Neural cell (in vitro differentiated cells): ENCODE data around the gene PLA2G1B. TPM values are rescaled to one million over a fixed set of nuclear protein-coding genes. Genes with fewer than 3 reads are reported as not detected.

Experiments used
- H2AFZ ChIP-seq: fragments of 200-600, 300-800 bp; sonication (generic), shearing (Covaris generic); 2 replicates; pipeline ENCODE4 v1.6.0; 2014; ENCODE audit warnings: low read depth, mild to moderate bottlenecking, antibody characterized with exemption, low read length, moderate library complexity
- H3F3A ChIP-seq: fragments of 200-600 bp; shearing (Covaris generic); 2 replicates; pipeline ENCODE4 v1.6.1; 2016; ENCODE audit warnings: mild to moderate bottlenecking, moderate library complexity, mixed read lengths, antibody characterized with exemption, low read length; ENCODE audit not compliant: insufficient read depth, poor library complexity, severe bottlenecking
- H3K27ac ChIP-seq: fragments of 200-600, 300-800 bp; sonication (generic), shearing (Covaris generic); 2 replicates; pipeline ENCODE4 v1.5.1; 2014; ENCODE audit warnings: mild to moderate bottlenecking, low read length, moderate library complexity
- H3K27me3 ChIP-seq: fragments of 300-800, 200-600 bp; sonication (generic), shearing (Covaris generic); 2 replicates; pipeline ENCODE4 v1.6.0; 2014; ENCODE audit warnings: mild to moderate bottlenecking, low read depth, low read length, moderate library complexity; ENCODE audit not compliant: insufficient read depth
- H3K36me3 ChIP-seq: fragments of 300-800, 200-600 bp; sonication (generic), shearing (Covaris generic); 2 replicates; pipeline ENCODE4 v1.5.1; 2014; ENCODE audit warnings: mild to moderate bottlenecking, antibody characterized with exemption, low read length, moderate library complexity; ENCODE audit not compliant: insufficient read depth
- H3K4me2 ChIP-seq: fragments of 300-800, 200-600 bp; sonication (generic), shearing (Covaris generic); 2 replicates; pipeline ENCODE4 v1.6.0; 2014; ENCODE audit warnings: mild to moderate bottlenecking, low read length
- H3K4me3 ChIP-seq: fragments of 300-800, 200-600 bp; sonication (generic), shearing (Covaris generic); 2 replicates; pipeline ENCODE4 v1.5.1; 2014; ENCODE audit warnings: mild to moderate bottlenecking, low read length, moderate library complexity
- H3K79me2 ChIP-seq: fragments of 200-600 bp; shearing (Covaris generic); replicated peaks from 2 replicates; pipeline ENCODE4 v1.6.0; 2014; ENCODE audit warnings: mild to moderate bottlenecking, low read length, moderate library complexity; ENCODE audit not compliant: insufficient read depth
- H3K9ac ChIP-seq: fragments of 300-800, 200-600 bp; sonication (generic), shearing (Covaris generic); 2 replicates; pipeline ENCODE4 v1.6.1; 2016; ENCODE audit warnings: mild to moderate bottlenecking, low read length, mixed read lengths
- H3K9me2 ChIP-seq: fragments of 200-600 bp; shearing (Covaris generic); 2 replicates; pipeline ENCODE4 v1.6.1; 2016; ENCODE audit warnings: mild to moderate bottlenecking, low read length, mixed read lengths; ENCODE audit not compliant: insufficient read depth
- H3K9me3 ChIP-seq: fragments of 200-600, 300-800 bp; sonication (generic), shearing (Covaris generic); 2 replicates; pipeline ENCODE4 v1.6.1; 2016; ENCODE audit warnings: mild to moderate bottlenecking, mixed run types, low read length, moderate library complexity, mixed read lengths
- H4K20me1 ChIP-seq: fragments of 200-600 bp; shearing (Covaris generic); 2 replicates; pipeline ENCODE4 v1.6.1; 2016; ENCODE audit warnings: mild to moderate bottlenecking, mixed run types; ENCODE audit not compliant: insufficient read depth
- CTCF ChIP-seq: fragments of 450-650 bp; IDR thresholded peaks from 2 replicates; pipeline ENCODE4 v1.5.1; 2014; ENCODE audit warnings: antibody characterized with exemption, mild to moderate bottlenecking, moderate library complexity; ENCODE audit not compliant: poor library complexity, severe bottlenecking
- EP300 ChIP-seq: fragments of 450-650 bp; conservative IDR thresholded peaks from 2 replicates; pipeline ENCODE4 v1.6.1; 2014; ENCODE audit warnings: antibody characterized with exemption, mild to moderate bottlenecking, moderate library complexity; ENCODE audit not compliant: poor library complexity, severe bottlenecking
- EZH2 ChIP-seq: fragments of 200-600, 300-800 bp; shearing (Covaris generic), sonication (generic); IDR thresholded peaks from 2 replicates; pipeline ENCODE4 v1.6.1; 2014; ENCODE audit warnings: antibody characterized with exemption, low read length, borderline replicate concordance, mild to moderate bottlenecking; ENCODE audit not compliant: insufficient read depth, poor library complexity, severe bottlenecking
- MXI1 ChIP-seq: fragments of 450-650 bp; conservative IDR thresholded peaks from 2 replicates; pipeline ENCODE4 v1.6.1; 2014; ENCODE audit warnings: antibody characterized with exemption, mild to moderate bottlenecking; ENCODE audit not compliant: poor library complexity, severe bottlenecking
- POLR2AphosphoS5 ChIP-seq: IDR thresholded peaks from 2 replicates; pipeline ENCODE4 v1.6.1; 2012
- RAD21 ChIP-seq: fragments of 450-650 bp; conservative IDR thresholded peaks from 2 replicates; pipeline ENCODE4 v1.6.1; 2014; ENCODE audit warnings: antibody characterized with exemption, mild to moderate bottlenecking, moderate library complexity
- SMC3 ChIP-seq: fragments of 450-650 bp; conservative IDR thresholded peaks from 2 replicates; pipeline ENCODE4 v1.6.1; 2014; ENCODE audit warnings: antibody characterized with exemption, mild to moderate bottlenecking, moderate library complexity; ENCODE audit not compliant: poor library complexity
- TAF1 ChIP-seq: IDR thresholded peaks from 2 replicates; pipeline ENCODE4 v1.6.1; 2012; ENCODE audit warnings: low read depth
- polyA minus RNA-seq: library from RNA; depleted of rRNA, polyadenylated mRNA; stranded (reverse); fragments of >200 nt; gene quantifications from 2 replicates; pipeline ENCODE4 v1.2.3, GENCODE V29; 2014
- polyA plus RNA-seq: library from polyadenylated mRNA; depleted of rRNA; stranded (reverse); fragments of >200 nt; gene quantifications from 2 replicates; pipeline ENCODE4 v1.2.3, GENCODE V29; 2014
- TF ChIP-seq, protein P1 (sequence below): IDR thresholded peaks from 2 replicates; pipeline ENCODE4 v1.6.1; 2012; ENCODE audit warnings: borderline replicate concordance

PLA2G1B gene
- polyA plus RNA-seq (not detected in 2 replicates), polyA minus RNA-seq (not detected in 2 replicates)

GRCh38 chr12:120327593-120327992 lies at the start of gene PLA2G1B:
TSS of gene PLA2G1B (minus strand) at chr12:120327779. CDS start at chr12:120327753, 26 bp downstream.
- Histone ChIP-seq H3K27ac (no peak within 1 kb of the TSS), H2AFZ (no peak within 1 kb of the TSS), H3K27me3 (no peaks in the 10 kb centered on the region), H3K9me3 (no peaks in the 10 kb centered on the region), H3F3A (no peaks in the 10 kb centered on the region), H3K36me3 (no peaks in the 10 kb centered on the region), H3K4me3 (no peak within 1 kb of the TSS), H3K4me2 (no peak within 1 kb of the TSS), H3K79me2 (no peaks in the 10 kb centered on the region), H3K9ac (no peak within 1 kb of the TSS), H3K9me2 (no peaks in the 10 kb centered on the region), H4K20me1 (no peaks in the 10 kb centered on the region)
- TF ChIP-seq TAF1 (no peak), EP300 (no peak), SMC3 (no peak), CTCF (no peak), RAD21 (no peak), POLR2AphosphoS5 (no peak), MXI1 (no peak), EZH2 (no peak)
- TF ChIP-seq, protein P1, sequence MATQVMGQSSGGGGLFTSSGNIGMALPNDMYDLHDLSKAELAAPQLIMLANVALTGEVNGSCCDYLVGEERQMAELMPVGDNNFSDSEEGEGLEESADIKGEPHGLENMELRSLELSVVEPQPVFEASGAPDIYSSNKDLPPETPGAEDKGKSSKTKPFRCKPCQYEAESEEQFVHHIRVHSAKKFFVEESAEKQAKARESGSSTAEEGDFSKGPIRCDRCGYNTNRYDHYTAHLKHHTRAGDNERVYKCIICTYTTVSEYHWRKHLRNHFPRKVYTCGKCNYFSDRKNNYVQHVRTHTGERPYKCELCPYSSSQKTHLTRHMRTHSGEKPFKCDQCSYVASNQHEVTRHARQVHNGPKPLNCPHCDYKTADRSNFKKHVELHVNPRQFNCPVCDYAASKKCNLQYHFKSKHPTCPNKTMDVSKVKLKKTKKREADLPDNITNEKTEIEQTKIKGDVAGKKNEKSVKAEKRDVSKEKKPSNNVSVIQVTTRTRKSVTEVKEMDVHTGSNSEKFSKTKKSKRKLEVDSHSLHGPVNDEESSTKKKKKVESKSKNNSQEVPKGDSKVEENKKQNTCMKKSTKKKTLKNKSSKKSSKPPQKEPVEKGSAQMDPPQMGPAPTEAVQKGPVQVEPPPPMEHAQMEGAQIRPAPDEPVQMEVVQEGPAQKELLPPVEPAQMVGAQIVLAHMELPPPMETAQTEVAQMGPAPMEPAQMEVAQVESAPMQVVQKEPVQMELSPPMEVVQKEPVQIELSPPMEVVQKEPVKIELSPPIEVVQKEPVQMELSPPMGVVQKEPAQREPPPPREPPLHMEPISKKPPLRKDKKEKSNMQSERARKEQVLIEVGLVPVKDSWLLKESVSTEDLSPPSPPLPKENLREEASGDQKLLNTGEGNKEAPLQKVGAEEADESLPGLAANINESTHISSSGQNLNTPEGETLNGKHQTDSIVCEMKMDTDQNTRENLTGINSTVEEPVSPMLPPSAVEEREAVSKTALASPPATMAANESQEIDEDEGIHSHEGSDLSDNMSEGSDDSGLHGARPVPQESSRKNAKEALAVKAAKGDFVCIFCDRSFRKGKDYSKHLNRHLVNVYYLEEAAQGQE, result no peak

GRCh38 chr12:120376934-120377572 lies 49.5 kb upstream of the PLA2G1B start:
- H3K27ac ChIP-seq, result no peak overlapping the region
- H3K4me3 ChIP-seq, result no peak overlapping the region
- no peaks in the 10 kb centered on the region for H3K9me3 ChIP-seq
- no peaks in the 10 kb centered on the region for H4K20me1 ChIP-seq
- H3K9ac ChIP-seq, result no peak overlapping the region
- H3K36me3 ChIP-seq, result no peaks in the 10 kb centered on the region
- H3F3A ChIP-seq, result no peaks in the 10 kb centered on the region
- H3K27me3 ChIP-seq, result no peaks in the 10 kb centered on the region
- no peaks in the 10 kb centered on the region for H3K79me2 ChIP-seq
- H3K9me2 ChIP-seq, result no peaks in the 10 kb centered on the region
- TF ChIP-seq POLR2AphosphoS5 (no peak), TAF1 (no peak), RAD21 (no peak), EP300 (no peak), CTCF (no peak), MXI1 (no peak), EZH2 (no peak), SMC3 (no peak)
- TF ChIP-seq, protein P1, result no peak
- no peak overlapping the region for H3K4me2 ChIP-seq
- no peak overlapping the region for H2AFZ ChIP-seq
